GM19240 (cell line): ENCODE data around the gene GARRE1.

Experiments
- DNase-seq: peaks from one replicate; pipeline ENCODE4 v3.0.0; 2011; ENCODE audit warnings: low spot score; ENCODE audit not compliant: insufficient read length

GARRE1 gene

DNA sequence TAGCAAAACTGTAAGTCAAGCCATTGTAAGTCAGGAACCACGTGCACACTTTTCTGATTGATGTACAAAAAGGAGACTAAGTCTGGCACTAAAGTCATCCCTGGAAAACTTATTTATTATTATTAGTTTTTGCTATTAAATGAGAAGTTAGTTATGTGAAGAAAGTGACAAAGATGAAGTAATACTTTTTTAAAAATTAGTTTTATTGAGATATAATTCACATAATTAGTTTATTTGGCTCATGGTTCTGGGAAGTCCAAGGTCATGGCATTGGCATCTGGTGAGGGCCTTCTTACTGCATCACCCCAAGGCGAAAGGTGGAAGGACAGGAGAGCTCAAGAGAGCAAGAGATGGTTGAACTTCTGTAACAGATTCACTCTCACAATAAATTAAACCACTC, 36.9 kb downstream of the GARRE1 start:
- DNase-seq, result no peak

DNA sequence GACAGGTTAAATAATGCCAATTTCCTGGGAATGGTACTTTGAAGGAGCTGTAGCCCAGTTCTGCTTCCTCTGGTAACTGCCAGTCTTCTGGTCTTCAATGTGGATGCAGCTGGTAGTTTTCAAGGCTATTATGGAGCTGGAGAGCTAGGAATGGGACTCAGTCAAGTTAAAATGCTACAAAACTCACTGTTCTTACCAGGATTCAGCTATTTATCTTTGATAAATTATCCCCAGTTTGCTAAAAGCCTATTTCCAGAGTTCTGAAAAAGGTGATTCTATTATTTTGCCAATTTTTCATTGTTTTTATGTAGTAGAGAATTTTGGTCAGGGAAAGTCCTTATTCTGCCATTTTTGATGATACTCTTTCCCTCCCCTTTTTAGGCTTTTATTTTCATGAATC, 40.7 kb downstream of the GARRE1 start:
- no peak for DNase-seq

DNA sequence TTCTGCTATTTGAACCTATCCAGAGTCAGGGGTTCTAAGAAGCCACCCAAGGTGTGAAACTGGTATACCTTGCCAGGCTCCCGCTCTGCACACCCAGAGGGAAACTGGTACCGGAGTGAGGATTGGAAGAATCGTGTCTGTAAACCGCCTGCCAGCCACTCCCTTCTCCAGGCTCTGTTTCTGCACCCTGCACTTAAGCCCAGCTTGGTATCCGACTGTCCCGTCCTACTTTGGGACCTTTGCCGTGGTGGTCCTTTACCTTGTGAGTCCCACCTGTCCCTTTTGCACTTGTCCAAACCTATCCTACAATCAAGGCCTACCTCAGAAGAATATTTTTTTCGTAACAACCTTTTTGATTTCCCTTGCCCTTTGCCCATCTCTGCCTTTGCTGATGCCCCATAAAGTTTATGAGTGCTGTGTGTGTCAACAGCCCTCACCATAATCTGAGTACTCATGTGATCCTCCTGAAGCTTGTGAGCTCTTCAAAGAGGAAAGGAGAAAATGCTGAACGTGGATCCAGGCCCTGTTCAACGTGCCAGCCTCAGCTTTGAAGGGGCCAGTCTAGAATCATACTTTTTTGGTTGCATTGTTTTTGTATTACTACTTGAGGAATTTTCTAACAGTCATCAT, 44.7 kb downstream of the GARRE1 start:
- no peak for DNase-seq

DNA sequence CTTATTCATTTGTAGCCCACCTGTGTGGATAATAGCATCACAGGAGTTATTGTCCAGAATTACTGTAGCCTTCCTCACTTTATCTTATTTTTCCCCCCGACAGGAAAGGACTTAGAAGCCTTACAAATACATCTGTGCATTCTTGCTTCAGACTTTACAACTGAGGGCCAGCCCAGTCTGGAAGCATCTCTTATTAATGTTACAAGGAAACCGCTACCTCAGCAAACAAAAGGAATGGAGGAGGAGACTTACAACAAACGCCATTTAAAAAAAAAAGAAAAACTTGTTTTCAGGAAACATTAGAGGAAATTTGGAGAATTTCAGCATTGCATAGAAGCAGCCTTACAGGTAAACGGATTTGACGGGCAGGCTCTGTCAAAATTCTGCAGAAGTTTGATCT, 45.2 kb downstream of the GARRE1 start:
- no peak for DNase-seq

DNA sequence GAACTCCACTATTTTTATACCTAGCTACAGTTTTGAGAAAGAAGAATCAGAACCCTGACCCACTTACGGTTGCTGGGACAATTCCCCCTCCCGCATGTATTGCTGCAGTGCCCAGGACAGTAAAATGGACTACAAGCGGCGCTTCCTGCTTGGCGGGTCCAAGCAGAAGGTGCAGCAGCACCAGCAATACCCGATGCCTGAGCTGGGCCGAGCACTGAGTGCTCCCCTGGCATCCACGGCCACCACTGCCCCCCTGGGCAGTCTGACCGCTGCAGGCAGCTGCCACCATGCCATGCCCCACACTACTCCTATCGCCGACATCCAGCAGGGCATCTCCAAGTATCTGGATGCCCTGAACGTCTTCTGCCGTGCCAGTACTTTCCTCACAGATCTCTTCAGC, 46.0 kb downstream of the GARRE1 start:
- DNase-seq, result no peak

DNA sequence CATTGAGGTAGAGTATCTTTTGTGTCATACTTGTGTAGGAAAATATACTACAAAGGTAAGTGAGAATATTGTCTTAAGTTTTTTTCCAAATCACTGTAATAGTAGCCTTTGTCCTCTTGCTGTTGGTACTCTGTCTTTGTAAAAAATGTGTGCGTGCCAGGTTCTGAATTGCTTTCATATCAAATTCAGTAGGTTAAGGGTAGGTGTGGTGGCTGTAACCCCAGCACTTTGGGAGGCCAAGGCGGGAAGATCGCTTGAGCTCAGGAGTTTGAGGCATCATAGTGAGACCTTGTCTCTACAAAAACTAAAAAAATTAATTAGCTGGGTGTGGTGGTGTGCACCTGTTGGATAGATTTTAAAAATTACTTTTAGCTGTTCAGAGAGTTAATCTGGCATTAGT, 46.6 kb downstream of the GARRE1 start:
- no peak for DNase-seq
